ENCODE data around the gene TPT1. TPM values are rescaled to one million over a fixed set of nuclear protein-coding genes. Genes with fewer than 3 reads are reported as not detected.

Gene TPT1
- total and polyA plus RNA-seq, 2 of the 13 experiments (the other 11 are each of a cell fraction or from before 2014, with no cell fraction given) = 2,953 to 3,594 TPM

DNA sequence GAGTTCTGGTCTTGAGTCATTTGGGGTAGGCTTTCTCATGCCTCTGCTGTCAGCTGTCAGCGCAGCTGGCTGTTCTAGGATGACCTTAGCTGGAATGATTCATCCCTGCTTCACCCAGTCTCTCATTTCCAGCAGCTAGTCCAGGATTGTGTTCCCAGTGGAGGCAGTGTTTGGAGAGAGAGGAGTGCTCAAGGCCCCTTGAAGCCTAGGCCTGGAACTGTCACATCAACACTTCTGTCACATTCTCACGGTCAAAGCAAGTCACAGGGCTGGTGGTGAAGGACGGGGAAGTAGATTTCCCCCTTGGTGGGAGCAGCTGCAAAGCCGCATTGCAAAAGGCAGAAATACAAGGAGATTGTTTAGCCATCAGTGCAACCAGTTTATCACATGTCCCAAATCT lies 15.2 kb downstream of the TPT1 start (continued):
- TF ChIP-seq, protein P1, sequence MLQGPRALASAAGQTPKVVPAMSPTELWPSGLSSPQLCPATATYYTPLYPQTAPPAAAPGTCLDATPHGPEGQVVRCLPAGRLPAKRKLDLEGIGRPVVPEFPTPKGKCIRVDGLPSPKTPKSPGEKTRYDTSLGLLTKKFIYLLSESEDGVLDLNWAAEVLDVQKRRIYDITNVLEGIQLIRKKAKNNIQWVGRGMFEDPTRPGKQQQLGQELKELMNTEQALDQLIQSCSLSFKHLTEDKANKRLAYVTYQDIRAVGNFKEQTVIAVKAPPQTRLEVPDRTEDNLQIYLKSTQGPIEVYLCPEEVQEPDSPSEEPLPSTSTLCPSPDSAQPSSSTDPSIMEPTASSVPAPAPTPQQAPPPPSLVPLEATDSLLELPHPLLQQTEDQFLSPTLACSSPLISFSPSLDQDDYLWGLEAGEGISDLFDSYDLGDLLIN (CRISPR knock-in tag; IDR thresholded peaks at IDR 0.05; ENCODE audit: borderline replicate concordance) = no peak
- no peak for TF ChIP-seq ZNF430 (CRISPR knock-in tag; IDR thresholded peaks at IDR 0.05)
- no peak for TF ChIP-seq ZNF7 (CRISPR knock-in tag; IDR thresholded peaks at IDR 0.05)
- TF ChIP-seq SMARCE1 (IDR thresholded peaks at IDR 0.05; ENCODE audit: borderline replicate concordance) = no peak

DNA sequence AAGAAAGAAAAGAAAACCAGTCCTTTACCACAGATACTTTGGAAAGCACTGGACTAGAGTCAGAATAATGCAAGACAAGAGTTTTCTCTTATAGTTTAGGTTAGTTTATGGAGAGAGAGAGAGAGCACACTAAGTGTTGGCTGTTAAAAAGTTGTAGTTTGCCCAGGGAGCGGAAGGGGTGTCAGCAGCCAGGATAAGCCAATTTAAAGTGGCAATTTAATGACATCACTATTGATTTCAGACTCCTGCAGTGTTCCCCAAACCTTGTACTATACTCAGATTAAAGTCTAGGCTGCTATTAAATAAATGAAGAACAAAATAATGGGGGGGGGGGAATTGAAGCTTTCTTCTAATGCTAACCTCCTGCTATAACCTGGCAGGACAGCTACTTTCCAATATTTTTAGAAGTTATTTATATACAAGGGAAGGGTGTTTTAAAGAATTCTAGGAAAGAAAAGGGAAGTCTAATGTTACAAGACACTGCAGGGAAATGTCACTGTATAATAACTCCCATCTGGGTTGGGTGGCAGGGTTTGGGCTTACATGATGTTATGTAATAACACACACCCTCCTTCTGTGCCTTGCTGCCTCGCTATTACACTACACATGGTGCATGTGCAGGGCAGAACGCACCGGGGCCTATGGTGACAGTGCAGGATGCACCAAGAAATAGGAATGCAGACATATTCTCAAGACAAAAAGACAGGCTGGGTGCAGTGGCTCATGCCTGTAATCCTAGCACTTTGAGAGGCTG lies 19.9 kb downstream of the TPT1 start:
- no TSS peak for BruUV-seq (replicated peaks)
- no peak overlapping the region for H3K27ac ChIP-seq (ENCODE audit: extremely low read length, insufficient read depth, low read length)
- TF ChIP-seq SIN3A (IDR thresholded peaks at IDR 0.05; ENCODE audit: borderline replicate concordance, low read depth, low read length) (no peak), ZNF788 (CRISPR knock-in tag; IDR thresholded peaks at IDR 0.05; ENCODE audit: borderline replicate concordance) (no peak), SP1 (IDR thresholded peaks at IDR 0.05) (no peak), SP1 (CRISPR knock-in tag; IDR thresholded peaks at IDR 0.05) (no peak), MIER3 (CRISPR knock-in tag; IDR thresholded peaks at IDR 0.05; ENCODE audit: borderline replicate concordance) (no peak), ZNF616 (CRISPR knock-in tag; IDR thresholded peaks at IDR 0.05; ENCODE audit: low read depth) (no peak), JARID2 (CRISPR knock-in tag; IDR thresholded peaks at IDR 0.05; ENCODE audit: insufficient replicate concordance) (no peak), ZNF441 (CRISPR knock-in tag; IDR thresholded peaks at IDR 0.05; ENCODE audit: borderline replicate concordance) (no peak), CBFB (CRISPR knock-in tag; IDR thresholded peaks at IDR 0.05) (no peak)
- no peak overlapping the region for H3K9ac ChIP-seq (ENCODE audit: insufficient read depth, low read depth, low read length)
- no peak overlapping the region for H3K4me2 ChIP-seq (ENCODE audit: low read depth, low read length)
- no peaks in the 10 kb centered on the region for H4K20me1 ChIP-seq (ENCODE audit: insufficient read depth, low read length)
- ATAC-seq (no peak), DNase-seq (ENCODE audit: low spot score) (no peak), FAIRE-seq (no peak)
- no peak overlapping the region for H2AFZ ChIP-seq (ENCODE audit: low read length)
- WGBS (ENCODE audit: low lambda C conversion rate) = 57% methylated on average over 4 of the region's 4 CpGs
- H3K4me1 ChIP-seq (ENCODE audit: insufficient read depth, low read length) = peaks cover 36% of the 10 kb centered on the region
- H3K27me3 ChIP-seq (ENCODE audit: control insufficient read depth in 1 of 2, insufficient read depth in 2 of 2, low read length in 2 of 2) = no peaks in the 10 kb centered on the region
- no peaks in the 10 kb centered on the region for H3K79me2 ChIP-seq (ENCODE audit: insufficient read depth, low read length)
- in situ Hi-C loops (cut with HindIII; ENCODE audit: extremely low pct_ligation_motif_present, low pct_unique_long_range_greater_than_20kb) (no loop called here), intact Hi-C loops (cut with micrococcal nuclease; ENCODE audit: unreplicated experiment) (no loop called here)
- no peak overlapping the region for H3K4me3 ChIP-seq (replicated peaks in 1 of 3; ENCODE audit: insufficient read depth in 1 of 3, low read depth in 2 of 3, low read length in 3 of 3)
- ChIA-PET POLR2A (interaction anchor here (1.5 to 3.3 kb wide), 2 partner anchors 11 to 20 kb away, joined by 3 to 16 read pairs; partner anchors contain the start of gene TPT1), CTCF (ENCODE audit: low intra/inter-chr PET ratio, low total read pairs) (no interaction called here)
- no peaks in the 10 kb centered on the region for H3K36me3 ChIP-seq (replicated peaks in 1 of 2; ENCODE audit: control insufficient read depth in 1 of 2, insufficient read depth in 2 of 2, low read length in 2 of 2)
- H3K9me3 ChIP-seq (ENCODE audit: low read length) = no peaks in the 10 kb centered on the region

Data from HepG2 (cell line).